HUDEP-2 (cell line): Measurements from ENCODE around the gene NADK.

ENCODE experiments used
- DNase-seq, 76 experiments: peaks; one replicate each; lab custom pipeline; 2025; ENCODE audit not compliant: unreplicated experiment in 76 of 76; lab: John Stamatoyannopoulos, UW

NADK gene, protein sequence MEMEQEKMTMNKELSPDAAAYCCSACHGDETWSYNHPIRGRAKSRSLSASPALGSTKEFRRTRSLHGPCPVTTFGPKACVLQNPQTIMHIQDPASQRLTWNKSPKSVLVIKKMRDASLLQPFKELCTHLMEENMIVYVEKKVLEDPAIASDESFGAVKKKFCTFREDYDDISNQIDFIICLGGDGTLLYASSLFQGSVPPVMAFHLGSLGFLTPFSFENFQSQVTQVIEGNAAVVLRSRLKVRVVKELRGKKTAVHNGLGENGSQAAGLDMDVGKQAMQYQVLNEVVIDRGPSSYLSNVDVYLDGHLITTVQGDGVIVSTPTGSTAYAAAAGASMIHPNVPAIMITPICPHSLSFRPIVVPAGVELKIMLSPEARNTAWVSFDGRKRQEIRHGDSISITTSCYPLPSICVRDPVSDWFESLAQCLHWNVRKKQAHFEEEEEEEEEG

DNA sequence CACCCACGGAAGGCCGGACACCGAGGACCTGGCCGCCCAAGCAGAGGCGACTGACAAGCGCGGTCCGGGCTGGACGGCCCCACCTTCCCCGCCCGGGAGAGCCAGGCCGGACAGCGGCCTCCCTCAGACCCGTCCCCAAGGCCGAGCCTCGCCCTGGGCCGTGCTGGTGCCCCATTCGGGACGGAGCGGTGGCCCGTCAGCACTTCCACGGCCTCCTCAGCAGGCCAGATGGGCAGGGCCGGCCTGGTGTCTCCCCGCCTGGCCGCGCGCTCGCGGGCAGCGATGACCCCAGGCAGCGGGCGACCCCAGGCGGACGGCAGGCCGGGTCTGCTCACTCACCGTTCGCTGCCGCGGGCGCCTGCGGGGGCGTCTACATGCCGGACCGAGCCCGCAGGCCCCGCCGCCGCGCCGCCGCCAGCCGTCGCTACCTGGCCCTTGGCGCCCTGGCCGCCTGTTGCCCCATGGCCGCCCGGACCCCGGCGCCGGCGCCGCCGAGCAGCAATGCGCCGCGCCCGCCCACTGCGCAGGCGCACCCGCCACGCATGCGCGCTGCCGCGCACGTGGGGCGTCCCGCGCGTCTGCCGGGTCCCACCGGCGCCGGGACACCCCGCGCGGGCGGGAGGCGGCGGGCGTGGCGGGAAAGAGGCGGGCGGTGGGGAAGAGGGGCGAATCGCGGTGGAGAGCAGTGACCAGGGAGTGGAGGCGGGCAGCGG is at the start of gene NADK:
Gene NADK (minus strand): TSS at position 521 of the 713 bp plus-strand sequence. CDS start 13,064 bp downstream, outside the sequence.
- DNase-seq, result peak in 53 of 76 experiments; percentile 6 to 73 (median 39)

DNA sequence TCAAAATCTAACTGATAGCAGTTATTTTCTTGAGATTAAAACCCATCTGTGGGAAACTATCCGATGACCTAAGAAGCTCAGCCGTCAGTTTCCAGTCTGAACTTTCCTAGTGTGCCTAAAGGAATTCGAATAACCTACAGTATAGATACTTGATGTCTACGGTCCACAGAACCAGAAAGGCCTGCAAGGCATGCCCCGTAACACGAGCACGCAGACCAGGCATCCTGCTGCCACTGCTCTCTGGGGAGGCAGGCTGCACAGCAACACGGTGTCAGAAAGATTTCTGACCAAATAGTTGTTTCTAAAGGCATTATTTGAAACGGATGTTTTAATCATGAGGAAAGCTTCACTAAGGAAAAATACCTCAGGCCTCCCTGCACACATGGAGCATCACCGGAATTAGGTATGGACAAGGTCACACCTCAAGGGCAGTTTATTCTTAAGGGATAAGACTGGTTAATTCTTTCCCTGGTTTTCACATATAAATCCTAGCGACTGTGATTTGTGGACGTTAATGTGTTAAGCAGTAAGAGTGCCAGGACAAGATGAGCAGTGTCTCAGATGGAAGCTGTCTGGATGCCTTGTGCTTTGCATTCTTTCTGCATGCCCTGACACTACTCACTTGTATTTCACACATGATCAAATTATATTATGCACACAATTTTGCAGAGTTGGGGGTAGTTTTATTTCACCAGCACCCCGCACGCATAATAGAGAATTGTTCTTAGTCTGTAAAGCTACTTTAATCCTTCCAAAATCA is 49.0 kb upstream of the NADK start:
- no peak for DNase-seq

DNA sequence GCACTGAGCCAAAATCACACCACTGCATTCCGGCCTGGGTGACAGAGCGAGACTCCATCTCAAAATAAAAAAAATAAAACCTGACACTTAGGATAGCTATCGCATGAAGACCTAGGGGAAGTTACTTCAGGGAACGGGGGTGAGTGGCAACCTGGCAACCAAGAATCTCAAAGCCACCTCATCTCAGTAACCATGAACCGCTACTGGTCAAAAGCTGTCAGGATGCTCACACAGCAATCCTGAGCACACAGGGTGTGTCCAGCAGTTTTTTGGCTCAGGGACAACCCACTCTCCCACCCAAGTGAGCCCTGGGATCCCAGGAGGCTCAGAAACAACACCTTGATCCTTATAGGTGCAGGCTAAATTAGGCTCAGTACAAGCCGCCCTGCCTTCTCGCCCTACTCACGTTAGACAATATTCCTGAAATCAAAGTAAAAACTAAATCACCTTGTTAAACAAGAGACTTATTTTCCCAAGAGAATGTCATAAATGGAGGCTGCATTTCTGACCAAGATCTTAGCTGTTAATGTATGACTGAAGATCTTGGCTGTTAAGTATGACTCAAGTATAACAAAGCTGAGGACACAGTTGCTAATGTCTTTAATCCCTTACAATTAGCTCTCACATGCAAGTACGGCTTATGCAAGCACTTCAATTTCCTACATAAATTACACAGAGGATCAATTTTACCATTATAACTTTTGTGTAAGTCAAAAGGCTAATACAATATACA is 48.3 kb upstream of the NADK start:
- DNase-seq, result no peak

DNA sequence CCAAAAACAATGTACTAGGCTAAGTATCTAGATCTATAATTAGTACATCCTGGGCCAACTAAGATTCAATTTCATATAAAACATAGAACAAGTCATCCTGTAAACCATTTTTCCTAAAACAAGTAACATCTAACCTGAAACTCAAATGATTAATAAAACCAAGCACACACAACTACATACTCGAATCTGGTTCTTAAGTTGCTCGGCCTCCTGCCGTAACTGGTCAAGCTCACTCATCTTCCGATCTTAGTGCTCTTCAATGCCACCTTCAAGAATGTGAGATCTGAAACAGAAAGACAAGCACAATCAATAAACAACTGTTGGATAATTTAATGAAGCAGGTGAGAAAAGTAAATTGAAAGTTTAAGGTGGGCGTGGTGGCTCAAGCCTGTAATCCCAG is 46.9 kb upstream of the NADK start:
- DNase-seq, result no peak

DNA sequence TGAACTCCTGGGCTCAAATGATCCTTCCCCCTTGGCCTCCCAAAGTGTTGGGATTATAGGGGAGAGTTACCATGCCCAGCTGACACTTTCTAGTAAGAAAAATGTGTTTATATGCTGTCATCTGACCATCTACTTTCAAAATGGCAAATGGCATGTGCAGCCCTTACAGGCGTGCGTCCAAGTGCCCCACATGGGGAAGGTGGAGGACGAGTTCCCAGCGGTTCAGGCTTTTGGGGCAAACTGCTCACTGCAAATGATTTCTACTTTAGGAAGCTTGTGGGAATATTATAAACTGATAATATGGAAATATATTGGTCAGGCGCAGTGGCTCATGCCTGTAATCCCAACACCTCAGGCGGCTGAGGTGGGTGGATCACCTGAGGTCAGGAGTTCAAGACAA is 41.5 kb upstream of the NADK start:
- DNase-seq, result no peak

DNA sequence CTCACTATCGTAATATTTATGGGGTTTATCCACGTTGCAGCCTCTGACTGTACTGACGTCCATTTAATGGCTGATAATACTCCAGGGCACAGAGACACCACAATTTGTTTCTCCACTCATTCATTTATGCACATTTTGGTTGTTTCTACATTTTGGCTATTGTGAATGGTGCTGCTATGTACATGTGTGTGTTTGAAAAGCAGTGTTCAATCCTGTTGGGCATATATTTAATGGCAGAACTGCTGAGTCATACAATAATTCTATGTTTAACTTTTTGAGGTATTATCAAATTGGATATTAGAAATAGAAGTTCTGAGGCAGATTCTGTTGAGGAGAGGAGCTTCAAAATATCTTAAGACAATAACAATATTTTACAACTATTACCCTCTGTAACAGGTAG is 39.0 kb upstream of the NADK start:
- no peak for DNase-seq

DNA sequence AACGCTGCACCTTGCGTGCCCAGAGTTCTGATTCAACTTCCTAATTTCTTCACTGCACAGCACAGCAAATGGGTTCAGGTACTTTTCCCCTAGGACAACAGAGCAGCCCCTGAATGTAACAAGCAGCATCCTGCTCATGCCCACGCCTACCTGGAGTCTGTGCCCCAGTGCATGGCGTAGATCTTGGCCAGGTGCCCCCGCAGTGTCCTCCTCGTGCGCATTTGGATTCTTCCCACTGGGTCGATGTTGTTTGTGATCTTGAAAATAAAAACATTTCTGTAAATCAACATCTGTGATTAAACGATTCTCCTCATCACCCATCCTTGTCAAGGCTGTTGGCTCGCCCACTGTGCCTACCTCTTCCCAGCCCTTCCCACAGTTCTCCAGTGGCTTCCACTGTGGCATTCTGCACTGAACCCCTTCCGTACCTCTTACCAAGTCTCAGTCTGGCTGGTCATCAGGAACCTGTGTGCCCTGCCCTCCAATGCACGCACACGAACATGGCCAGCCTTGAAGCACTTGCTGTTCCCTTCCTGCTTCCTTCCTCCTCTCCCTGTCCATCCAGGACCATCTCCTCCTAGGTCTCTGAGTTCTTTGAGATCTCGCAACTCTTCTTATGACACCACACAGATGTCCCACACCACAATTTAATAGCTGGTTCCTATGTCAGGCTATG is 37.5 kb upstream of the NADK start:
- no peak for DNase-seq

DNA sequence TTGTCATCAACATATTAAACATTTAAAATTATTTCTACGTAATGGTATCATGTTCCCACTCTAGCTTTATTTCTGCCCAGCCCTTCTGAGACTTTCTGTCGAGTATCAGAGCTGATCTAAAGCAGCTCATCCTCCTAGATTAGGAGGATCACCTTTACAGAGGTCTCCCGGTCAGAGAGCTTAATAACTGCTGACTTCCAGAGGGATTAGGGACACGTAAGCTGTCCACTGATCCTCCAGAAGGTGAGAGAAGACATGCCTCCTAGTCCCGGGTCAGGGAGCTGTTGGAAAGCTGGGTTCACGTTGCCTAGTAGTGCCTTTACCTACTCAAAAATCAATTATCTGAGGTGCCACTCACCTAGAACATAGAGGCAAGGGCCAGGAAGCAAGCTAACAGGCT is 31.2 kb upstream of the NADK start:
- DNase-seq, result no peak

DNA sequence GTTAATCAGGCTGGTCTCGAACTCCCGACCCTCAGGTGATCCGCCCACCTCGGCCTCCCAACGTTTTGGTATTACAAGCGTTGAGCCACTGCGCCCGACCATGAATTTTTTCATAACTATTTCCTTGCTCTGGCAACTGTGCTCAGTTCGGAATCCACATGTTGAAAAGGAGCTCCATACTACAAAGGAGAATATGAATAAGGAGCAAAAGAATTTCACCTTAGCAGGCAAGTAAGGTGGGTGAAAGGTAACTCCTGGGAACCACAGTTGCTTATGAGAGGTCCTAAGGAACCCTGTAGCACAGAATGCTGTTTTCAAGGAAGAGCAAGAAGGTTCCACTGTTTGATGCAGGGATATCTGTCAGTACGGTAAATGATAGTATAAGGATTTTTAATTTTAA is 29.9 kb upstream of the NADK start:
- DNase-seq, result no peak

DNA sequence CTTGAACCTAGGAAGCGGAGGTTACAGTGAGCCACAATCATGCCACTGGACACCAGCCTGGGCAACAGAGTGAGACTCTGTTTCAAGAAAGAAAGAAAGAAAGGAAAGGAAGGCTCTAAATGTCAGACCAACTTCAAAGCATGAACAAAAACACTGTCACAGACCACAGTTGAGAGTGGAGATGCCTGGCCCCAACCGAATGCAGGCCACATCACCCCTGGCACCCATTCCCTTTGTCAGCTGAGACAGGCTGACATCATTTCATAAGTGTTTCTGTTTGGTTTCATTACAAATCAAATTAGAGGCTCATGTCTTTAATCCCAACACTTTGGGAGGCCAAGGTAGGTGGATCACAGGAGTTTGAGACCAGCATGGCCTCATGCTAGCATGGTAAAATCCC is 28.6 kb upstream of the NADK start:
- no peak for DNase-seq

DNA sequence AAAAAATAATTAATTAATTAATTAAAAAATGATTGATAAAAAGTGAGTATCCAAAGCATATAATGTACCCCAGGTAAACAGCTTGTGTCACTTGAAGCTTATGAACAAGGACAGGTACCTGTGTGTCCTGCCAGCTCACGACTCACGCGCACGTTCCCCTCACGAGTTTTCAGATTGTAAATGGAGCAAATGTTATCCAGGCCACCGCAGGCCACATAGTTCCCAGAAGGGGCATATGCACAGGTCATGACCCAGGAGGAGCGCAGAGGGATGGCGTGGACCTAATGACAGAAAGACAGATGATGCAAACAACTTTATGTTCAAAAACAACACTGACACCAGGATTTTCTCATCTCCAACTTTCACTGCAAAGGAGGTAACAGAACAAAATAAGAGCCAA is 26.0 kb upstream of the NADK start:
- no peak for DNase-seq

DNA sequence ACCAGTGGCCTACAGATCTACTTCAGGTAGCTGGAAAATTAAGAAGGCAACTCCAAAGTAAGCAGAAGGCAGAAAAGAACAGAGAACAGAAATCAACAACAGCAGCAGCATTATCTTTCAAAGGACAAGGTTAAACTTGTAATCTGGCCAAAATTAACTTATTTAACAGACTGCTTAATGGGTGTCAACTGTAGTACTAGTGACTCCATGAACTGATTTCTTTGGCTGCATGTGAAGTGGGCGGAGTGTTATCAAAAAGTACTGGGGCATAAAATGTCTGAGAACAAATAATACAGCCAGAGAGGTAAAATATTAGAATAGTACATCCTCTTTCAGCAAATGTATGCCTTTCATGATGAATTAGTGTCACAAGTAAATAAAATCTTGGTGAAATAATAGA is 24.6 kb upstream of the NADK start:
- peak in 1 of 76 experiments; percentile 5 for DNase-seq

DNA sequence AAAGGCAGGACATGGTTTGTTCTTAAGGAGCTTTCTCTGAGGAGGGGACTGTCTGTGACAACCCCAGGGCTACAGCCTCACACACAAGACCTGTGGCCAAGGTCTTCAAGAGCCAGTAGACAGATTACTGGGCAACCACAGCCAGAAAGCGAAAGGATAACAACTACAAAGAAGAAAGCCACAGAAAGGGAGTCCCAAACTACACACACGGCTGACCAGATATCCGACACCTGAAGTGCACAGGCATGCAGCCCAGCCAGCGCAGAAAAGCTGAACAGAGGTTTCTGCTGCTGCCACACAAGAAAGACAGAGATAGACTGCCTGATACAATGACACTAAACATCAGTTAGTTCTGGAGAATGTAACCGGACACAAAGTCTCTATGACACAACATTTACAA is 21.4 kb upstream of the NADK start:
- DNase-seq, result no peak

DNA sequence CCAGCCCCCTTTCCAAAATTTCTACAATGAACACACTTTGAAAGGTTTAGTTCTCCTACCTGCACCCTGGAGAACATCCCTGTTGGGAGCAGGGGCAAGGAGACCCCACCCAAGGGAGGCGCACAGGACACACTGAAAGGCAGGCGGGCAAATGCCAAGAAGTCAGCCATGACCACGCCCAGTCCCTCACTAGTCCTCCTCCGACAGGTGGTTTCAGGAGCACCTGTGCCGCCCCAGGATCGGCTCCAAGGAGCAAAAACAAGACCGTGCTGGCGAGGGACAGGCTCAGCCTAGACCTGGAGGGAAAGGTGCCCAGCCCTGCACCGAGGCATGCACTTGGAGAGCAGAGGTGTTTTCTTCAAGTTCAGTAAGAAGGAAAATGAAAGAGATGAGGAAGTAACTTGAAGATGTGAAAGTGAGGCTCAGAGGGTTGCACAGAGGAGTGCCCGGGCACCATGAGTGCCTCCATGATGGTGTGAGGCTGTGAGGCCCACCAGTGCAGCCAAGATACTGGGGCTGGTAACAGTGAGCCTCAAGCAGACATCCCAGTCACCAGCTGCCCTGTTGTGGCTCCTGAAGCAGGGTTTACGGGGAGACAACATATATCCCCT is 19.6 kb upstream of the NADK start:
- DNase-seq, result no peak

DNA sequence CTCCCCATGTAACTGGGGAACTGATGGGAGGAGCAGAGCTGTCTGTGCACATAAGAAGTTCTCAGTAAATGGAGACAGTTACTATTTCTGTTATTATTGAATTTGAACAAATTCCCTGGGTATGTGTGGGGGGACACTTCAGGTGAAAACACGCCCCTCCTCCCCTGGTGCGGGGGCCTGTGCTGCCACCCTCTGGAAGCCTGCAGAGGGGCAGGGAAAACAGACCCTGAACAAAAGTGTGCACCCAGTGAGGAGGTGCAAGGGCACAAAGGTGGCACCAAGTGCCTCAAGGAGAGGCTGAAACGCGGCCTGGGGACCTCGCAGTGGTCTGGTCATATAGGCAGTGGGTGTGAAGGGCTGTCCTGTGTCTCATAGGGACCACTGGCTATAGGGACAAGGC is 18.2 kb upstream of the NADK start:
- no peak for DNase-seq

DNA sequence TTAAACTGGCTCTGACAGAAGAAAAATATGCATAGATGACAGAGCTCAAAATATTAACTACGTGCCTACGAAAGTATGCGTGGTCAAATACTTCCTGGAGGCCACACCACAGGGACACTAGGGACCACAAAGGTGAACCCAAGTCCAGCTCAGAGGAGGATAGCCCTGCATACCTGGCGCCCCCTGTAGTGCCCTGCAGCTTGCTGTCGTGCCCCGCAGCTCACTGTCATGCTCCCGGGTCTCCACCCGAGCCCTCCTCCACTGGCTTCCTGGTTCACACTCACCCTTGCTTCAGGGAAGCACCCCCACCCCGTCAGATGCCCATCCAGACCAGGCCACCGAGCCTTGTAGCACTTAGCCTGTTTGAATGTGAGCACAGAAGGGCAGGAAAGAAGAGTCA is 16.7 kb upstream of the NADK start:
- no peak for DNase-seq

DNA sequence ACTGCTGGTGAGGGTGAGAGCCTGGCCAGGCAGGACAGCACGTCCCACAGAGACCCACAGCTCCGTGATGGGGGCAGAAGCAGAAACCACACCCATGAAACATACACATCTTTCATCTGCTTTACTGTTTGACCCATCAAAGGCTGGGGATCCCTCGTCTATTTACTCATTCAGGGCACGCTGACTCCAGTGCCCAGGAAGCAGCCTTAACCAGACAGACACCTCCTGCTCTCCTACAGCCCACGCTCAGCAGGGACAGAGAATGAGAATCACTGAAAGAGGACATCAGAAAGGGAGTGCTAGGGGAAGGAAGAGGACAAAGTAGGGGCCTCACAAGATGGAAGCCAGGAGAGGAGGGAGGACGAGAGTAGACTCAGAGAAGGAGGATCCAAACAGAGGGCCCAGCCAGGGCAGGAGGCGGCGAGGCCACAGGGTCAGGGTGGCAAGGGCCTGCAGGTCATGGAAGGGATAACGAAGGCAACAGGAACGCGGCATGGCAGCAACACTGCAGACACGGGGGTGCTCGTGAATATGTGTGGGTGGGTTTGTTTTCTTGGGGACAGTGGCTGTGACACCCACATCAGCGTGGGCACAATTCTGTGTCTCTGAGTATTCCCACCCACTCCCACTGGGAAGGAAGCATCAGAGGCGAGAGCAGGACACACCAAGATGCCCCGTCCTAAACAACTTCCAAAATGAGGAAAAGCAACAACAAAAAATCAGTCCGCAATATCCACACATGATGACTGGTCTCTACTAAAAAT is 15.4 kb upstream of the NADK start:
- no peak for DNase-seq

DNA sequence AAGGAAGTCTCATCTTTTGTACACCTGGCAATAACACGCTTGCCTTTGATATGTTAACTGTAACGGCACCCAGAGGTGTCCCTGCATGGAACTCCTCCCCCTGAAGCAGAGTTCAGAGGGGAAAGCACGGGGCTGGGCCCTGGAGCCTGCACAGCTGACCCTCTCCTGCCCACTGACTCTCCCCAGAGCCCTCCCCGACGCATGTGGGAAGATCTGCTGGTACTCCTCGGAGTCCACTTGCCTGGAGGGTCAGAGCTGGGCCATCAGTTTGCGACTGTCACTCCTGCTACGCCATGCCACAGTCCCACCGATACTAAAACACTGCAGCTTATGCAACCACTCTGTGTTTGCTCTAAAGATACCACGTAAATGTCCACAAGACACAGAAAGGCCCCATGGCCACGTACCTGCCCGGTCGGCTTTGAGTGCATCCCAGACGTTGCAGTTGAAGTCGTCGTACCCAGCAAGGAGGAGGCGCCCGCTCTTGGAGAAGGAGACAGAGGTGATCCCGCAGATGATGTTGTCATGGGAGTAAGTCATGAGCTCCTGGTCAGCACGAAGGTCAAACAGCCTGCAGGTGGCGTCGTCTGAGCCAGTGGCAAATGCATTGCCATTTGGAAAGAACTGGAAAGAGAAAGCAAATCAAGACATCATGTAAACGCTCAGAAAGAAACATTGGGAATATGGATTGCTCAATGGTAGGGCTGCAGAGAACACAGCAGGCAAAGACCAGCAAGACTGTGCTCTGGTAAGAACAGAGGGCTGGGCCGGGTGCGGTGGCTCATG is 10.6 kb upstream of the NADK start:
- DNase-seq, result peak in 22 of 76 experiments; percentile 4 to 43 (median 16)
